Measurements from ENCODE around the gene TMPRSS2.

The TMPRSS2 gene

GRCh38 chr21:41483415-41483814 lies 24.5 kb downstream of the TMPRSS2 start:
- Histone ChIP-seq H3K4me2 (ENCODE audit: insufficient read depth, low read length) (no peak overlapping the region), H3K27ac (ENCODE audit: low read length) (no peak overlapping the region), H2AFZ (ENCODE audit: low read depth, low read length) (no peak overlapping the region), H3K4me3 (ENCODE audit: low read depth in 1 of 2, low read length in 2 of 2) (no peak overlapping the region), H3K9ac (ENCODE audit: low read depth, low read length) (no peak overlapping the region), H3K27me3 (ENCODE audit: insufficient read depth, low read length, poor library complexity) (peaks cover 3% of the 10 kb centered on the region), H4K20me1 (ENCODE audit: insufficient read depth, low read length) (no peaks in the 10 kb centered on the region), H3K36me3 (ENCODE audit: insufficient read depth, low read length) (no peaks in the 10 kb centered on the region), H3K79me2 (ENCODE audit: insufficient read depth, low read length) (no peaks in the 10 kb centered on the region), H3K9me3 (ENCODE audit: insufficient read depth, low read length, severe bottlenecking) (no peaks in the 10 kb centered on the region), H3K4me1 (ENCODE audit: insufficient read depth, low read length) (peaks cover 20% of the 10 kb centered on the region)
- TF ChIP-seq EZH2 (IDR thresholded peaks at IDR 0.05; ENCODE audit: borderline replicate concordance, low read depth, low read length, severe bottlenecking): no peak
- DNase-seq: no peak
- ATAC-seq (ENCODE audit: insufficient read depth, low read depth): no peak

GRCh38 chr21:41482980-41483379 lies 25.0 kb downstream of the TMPRSS2 start:
- DNase-seq: no peak
- Histone ChIP-seq H3K9me3 (ENCODE audit: insufficient read depth, low read length, severe bottlenecking) (no peaks in the 10 kb centered on the region), H3K9ac (ENCODE audit: low read depth, low read length) (no peak overlapping the region), H2AFZ (ENCODE audit: low read depth, low read length) (no peak overlapping the region), H4K20me1 (ENCODE audit: insufficient read depth, low read length) (no peaks in the 10 kb centered on the region), H3K79me2 (ENCODE audit: insufficient read depth, low read length) (no peaks in the 10 kb centered on the region), H3K4me3 (ENCODE audit: low read depth in 1 of 2, low read length in 2 of 2) (no peak overlapping the region), H3K27ac (ENCODE audit: low read length) (no peak overlapping the region), H3K4me2 (ENCODE audit: insufficient read depth, low read length) (no peak overlapping the region), H3K4me1 (ENCODE audit: insufficient read depth, low read length) (peaks cover 20% of the 10 kb centered on the region), H3K36me3 (ENCODE audit: insufficient read depth, low read length) (no peaks in the 10 kb centered on the region), H3K27me3 (ENCODE audit: insufficient read depth, low read length, poor library complexity) (peaks cover 3% of the 10 kb centered on the region)
- no peak for ATAC-seq (ENCODE audit: insufficient read depth, low read depth)
- TF ChIP-seq EZH2 (IDR thresholded peaks at IDR 0.05; ENCODE audit: borderline replicate concordance, low read depth, low read length, severe bottlenecking): no peak
- TF ChIP-seq CTCF (IDR thresholded peaks at IDR 0.05; ENCODE audit: borderline replicate concordance, extremely low read depth, low read length, poor library complexity, severe bottlenecking): no peak

GRCh38 chr21:41482301-41482700 lies 25.7 kb downstream of the TMPRSS2 start:
- H3K9ac ChIP-seq (ENCODE audit: low read depth, low read length): no peak overlapping the region
- H4K20me1 ChIP-seq (ENCODE audit: insufficient read depth, low read length): no peaks in the 10 kb centered on the region
- no peaks in the 10 kb centered on the region for H3K79me2 ChIP-seq (ENCODE audit: insufficient read depth, low read length)
- H3K4me3 ChIP-seq (ENCODE audit: low read depth in 1 of 2, low read length in 2 of 2): no peak overlapping the region
- no peaks in the 10 kb centered on the region for H3K36me3 ChIP-seq (ENCODE audit: insufficient read depth, low read length)
- peaks cover 21% of the 10 kb centered on the region for H3K4me1 ChIP-seq (ENCODE audit: insufficient read depth, low read length)
- H3K9me3 ChIP-seq (ENCODE audit: insufficient read depth, low read length, severe bottlenecking): no peaks in the 10 kb centered on the region
- ATAC-seq (ENCODE audit: insufficient read depth, low read depth) (no peak), DNase-seq (no peak)
- H2AFZ ChIP-seq (ENCODE audit: low read depth, low read length): no peak overlapping the region
- no peak overlapping the region for H3K27ac ChIP-seq (ENCODE audit: low read length)
- TF ChIP-seq EZH2 (IDR thresholded peaks at IDR 0.05; ENCODE audit: borderline replicate concordance, low read depth, low read length, severe bottlenecking): no peak
- TF ChIP-seq CTCF (IDR thresholded peaks at IDR 0.05; ENCODE audit: borderline replicate concordance, extremely low read depth, low read length, poor library complexity, severe bottlenecking): no peak
- H3K4me2 ChIP-seq (ENCODE audit: insufficient read depth, low read length): no peak overlapping the region
- peaks cover 3% of the 10 kb centered on the region for H3K27me3 ChIP-seq (ENCODE audit: insufficient read depth, low read length, poor library complexity)

- H4K20me1 ChIP-seq (ENCODE audit: insufficient read depth, low read length): no peaks in the 10 kb centered on the region
- H3K36me3 ChIP-seq (ENCODE audit: insufficient read depth, low read length): no peaks in the 10 kb centered on the region
- no peak for TF ChIP-seq CTCF (IDR thresholded peaks at IDR 0.05; ENCODE audit: borderline replicate concordance, extremely low read depth, low read length, poor library complexity, severe bottlenecking)
- TF ChIP-seq EZH2 (IDR thresholded peaks at IDR 0.05; ENCODE audit: borderline replicate concordance, low read depth, low read length, severe bottlenecking): no peak
- peaks cover 20% of the 10 kb centered on the region for H3K4me1 ChIP-seq (ENCODE audit: insufficient read depth, low read length)
- H3K4me2 ChIP-seq (ENCODE audit: insufficient read depth, low read length): no peak overlapping the region
- ATAC-seq (ENCODE audit: insufficient read depth, low read depth) (no peak), DNase-seq (no peak)
- H3K9ac ChIP-seq (ENCODE audit: low read depth, low read length): no peak overlapping the region
- no peaks in the 10 kb centered on the region for H3K9me3 ChIP-seq (ENCODE audit: insufficient read depth, low read length, severe bottlenecking)
- no peak overlapping the region for H3K27ac ChIP-seq (ENCODE audit: low read length)
- H3K79me2 ChIP-seq (ENCODE audit: insufficient read depth, low read length): no peaks in the 10 kb centered on the region
- peaks cover 3% of the 10 kb centered on the region for H3K27me3 ChIP-seq (ENCODE audit: insufficient read depth, low read length, poor library complexity)
- H2AFZ ChIP-seq (ENCODE audit: low read depth, low read length): no peak overlapping the region
- H3K4me3 ChIP-seq (ENCODE audit: low read depth in 1 of 2, low read length in 2 of 2): no peak overlapping the region
These were observed 26.8 kb downstream of the TMPRSS2 start for GRCh38 chr21:41481191-41481590.

Measured in DND-41 (cell line).